K562 (cell line): ENCODE data around the gene GLB1L2. TPM values are rescaled to one million over a fixed set of nuclear protein-coding genes. Genes with fewer than 3 reads are reported as not detected.

Experiments used
- ATAC-seq: fragments of 200-7000 bp; cut with Tn5 transposase; 3 replicates; pipeline ENCODE4 v1.9.1; 2020; ENCODE audit warnings: moderate library complexity
- BruUV-seq: library from RNA; stranded (reverse); fragments of 400-500 nt; replicated peaks from 2 replicates; lab custom pipeline; 2021; lab: Mats Ljungman, UMichigan
- CTCF ChIA-PET: fragments of 300-600 bp; formaldehyde crosslinking; extraction: SDS; loops from one replicate; lab custom pipeline; 2021; ENCODE audit warnings: low intra/inter-chr PET ratio; lab: Yijun Ruan, JAX
- POLR2A ChIA-PET: fragments of 300-600, 350-650 bp; sonication (Branson Sonifier 250); formaldehyde crosslinking; extraction: SDS; loops from one replicate; lab custom pipeline; 2021; ENCODE audit warnings: antibody characterized with exemption, inconsistent platforms; lab: Yijun Ruan, JAX
- DNase-seq, 4 experiments: peaks; one replicate each; pipeline versions ENCODE4 v3.0.0 to v3.0.0-alpha.2; 2011 to 2018; ENCODE audit warnings: low spot score in 3 of 4, mixed read lengths in 3 of 4; ENCODE audit errors: extremely low read depth in 1 of 4
- FAIRE-seq: peaks from 2 replicates; lab custom pipeline; 2011; peaks lifted over from hg19 to GRCh38; lab: Jason Lieb, UNC
- H2AFZ ChIP-seq: 2 replicates; pipeline ENCODE4 v1.6.0; 2011; ENCODE audit warnings: low read depth, low read length, control low read depth, inconsistent platforms
- H3K27ac ChIP-seq: fragments of 200-600 bp; 3 replicates; pipeline ENCODE4 v1.8.0; 2011; ENCODE audit warnings: low read depth, mild to moderate bottlenecking, control low read depth, inconsistent platforms, low read length, moderate library complexity, mixed read lengths; ENCODE audit errors: extremely low read depth
- H3K27me3 ChIP-seq, 2 experiments: fragments of 300-600 bp in 1 of 2; 2 replicates in 1 of 2; 3 replicates in 1 of 2; pipeline versions ENCODE4 v1.6.0 to v1.8.0; 2011; ENCODE audit warnings: inconsistent platforms in 2 of 2, low read length in 2 of 2, mild to moderate bottlenecking in 1 of 2, mixed read lengths in 1 of 2, moderate library complexity in 1 of 2; ENCODE audit not compliant: control insufficient read depth in 2 of 2, insufficient read depth in 2 of 2
- H3K36me3 ChIP-seq: fragments of 300-600 bp; 3 replicates; pipeline ENCODE4 v1.8.0; 2011; ENCODE audit warnings: mild to moderate bottlenecking, low read length, inconsistent platforms; ENCODE audit not compliant: control insufficient read depth, insufficient read depth
- H3K4me1 ChIP-seq, 2 experiments: fragments of 200-600 bp in 1 of 2; replicated peaks in 1 of 2; 2 replicates in 1 of 2; 3 replicates in 1 of 2; pipeline versions ENCODE4 v1.5.1 to v1.8.0; 2011; ENCODE audit warnings: inconsistent platforms in 2 of 2, low read length in 2 of 2, mild to moderate bottlenecking in 1 of 2, mixed read lengths in 1 of 2, moderate library complexity in 1 of 2; ENCODE audit not compliant: control insufficient read depth in 2 of 2, insufficient read depth in 2 of 2
- H3K4me2 ChIP-seq: 2 replicates; pipeline ENCODE4 v1.6.1; 2011; ENCODE audit warnings: low read length, control low read depth, inconsistent platforms, mixed read lengths; ENCODE audit not compliant: insufficient read depth
- H3K4me3 ChIP-seq: fragments of 200-600 bp; sonication (generic), shearing (Covaris generic); 2 replicates; pipeline ENCODE4 v1.5.1; 2016; ENCODE audit warnings: control low read depth, inconsistent platforms
- H3K79me2 ChIP-seq: fragments of 200-600 bp; 3 replicates; pipeline ENCODE4 v1.8.0; 2011; ENCODE audit warnings: low read length, inconsistent platforms; ENCODE audit not compliant: control insufficient read depth, insufficient read depth
- H3K9ac ChIP-seq, 2 experiments: 2 replicates each; pipeline versions ENCODE4 v1.6.0 to v1.6.1; 2011; ENCODE audit warnings: low read depth in 2 of 2, low read length in 2 of 2, control low read depth in 1 of 2, inconsistent platforms in 1 of 2, mild to moderate bottlenecking in 1 of 2, mixed read lengths in 1 of 2; ENCODE audit not compliant: insufficient read depth in 1 of 2
- H3K9me1 ChIP-seq: one replicate; pipeline ENCODE4 v1.6.0; 2011; ENCODE audit warnings: inconsistent platforms, mild to moderate bottlenecking, low read length, moderate library complexity; ENCODE audit not compliant: control insufficient read depth, insufficient read depth
- H3K9me3 ChIP-seq: replicated peaks from 2 replicates; pipeline ENCODE4 v1.5.1; 2011; ENCODE audit warnings: low read depth, low read length, inconsistent platforms; ENCODE audit not compliant: control insufficient read depth, insufficient read depth
- H4K20me1 ChIP-seq: replicated peaks from 2 replicates; pipeline ENCODE4 v1.6.1; 2011; ENCODE audit warnings: low read length, inconsistent platforms, mixed read lengths; ENCODE audit not compliant: control insufficient read depth, insufficient read depth
- CEBPZ ChIP-seq: fragments of 150-350 bp; IDR thresholded peaks from 2 replicates; pipeline ENCODE4 v1.6.1; 2014; ENCODE audit warnings: low read depth, mild to moderate bottlenecking, low read length, borderline replicate concordance
- CHD2 ChIP-seq: IDR thresholded peaks from 2 replicates; pipeline ENCODE4 v1.6.1; 2011; ENCODE audit warnings: low read depth, low read length
- GABPB1 ChIP-seq: sonication (generic); formaldehyde crosslinking; IDR thresholded peaks from 2 replicates; pipeline ENCODE4 v1.8.0; 2022; ENCODE audit warnings: mild to moderate bottlenecking, missing genetic modification reagents
- HDAC8 ChIP-seq: fragments of 450-650 bp; IDR thresholded peaks from 2 replicates; pipeline ENCODE4 v1.6.1; 2016; ENCODE audit warnings: mild to moderate bottlenecking, missing genetic modification characterization, moderate library complexity, missing compliant biosample characterization
- MBD1 ChIP-seq: fragments of 250-450 bp; sonication (Bioruptor Pico); IDR thresholded peaks from 2 replicates; pipeline ENCODE4 v1.8.0; 2022; ENCODE audit warnings: inconsistent platforms
- MECOM ChIP-seq: fragments of 250-450 bp; sonication (Bioruptor Pico); IDR thresholded peaks from 2 replicates; pipeline ENCODE4 v1.8.0; 2022; ENCODE audit warnings: inconsistent platforms
- MEF2D ChIP-seq: conservative IDR thresholded peaks from 2 replicates; pipeline ENCODE4 v1.6.1; 2016; ENCODE audit warnings: low read depth, missing genetic modification characterization, missing compliant biosample characterization
- RBM22 ChIP-seq: fragments of 200-400 bp; formaldehyde crosslinking; IDR thresholded peaks from 2 replicates; pipeline ENCODE4 v1.6.1; 2018; ENCODE audit warnings: low read length, low read depth; ENCODE audit not compliant: poor library complexity, severe bottlenecking
- ZBTB2 ChIP-seq: fragments of 450-650 bp; IDR thresholded peaks from 2 replicates; pipeline ENCODE4 v1.6.1; 2016; ENCODE audit warnings: antibody characterized with exemption
- ZBTB9 ChIP-seq: fragments of 450-650 bp; formaldehyde crosslinking; IDR thresholded peaks from 2 replicates; pipeline ENCODE4 v1.4.0; 2020; ENCODE audit warnings: mild to moderate bottlenecking, moderate library complexity
- ZNF23 ChIP-seq: fragments of 250-450 bp; sonication (Bioruptor Pico); IDR thresholded peaks from 2 replicates; pipeline ENCODE4 v1.4.0; 2020; ENCODE audit warnings: mild to moderate bottlenecking
- ZNF41 ChIP-seq: fragments of 250-450 bp; sonication (Bioruptor Pico); conservative IDR thresholded peaks from 2 replicates; pipeline ENCODE4 v1.4.0; 2020; ENCODE audit warnings: mild to moderate bottlenecking
- ZNF584 ChIP-seq: fragments of 200-800 bp; sonication (Bioruptor generic); IDR thresholded peaks from 2 replicates; pipeline ENCODE4 v1.6.1; 2016; ENCODE audit warnings: low read depth, mild to moderate bottlenecking, missing genetic modification characterization, missing compliant biosample characterization
- WGBS: fragments of 100-300 bp; shearing (Covaris generic); methylation state at CpG from one replicate; pipeline ENCODE4 v1.1.6; 2016; ENCODE audit warnings: low coverage, mixed read lengths; ENCODE audit not compliant: insufficient coverage; ENCODE audit errors: missing lambda C conversion rate; 5-methylcytosine and 5-hydroxymethylcytosine counted together
- in situ Hi-C: fragments of 300-500 bp; cut with MboI; formaldehyde crosslinking; loops from 4 replicates; pipeline ENCODE4 v1.15.0; 2018; ENCODE audit warnings: inconsistent platforms, mixed read lengths
- intact Hi-C: fragments of 100-400 bp; cut with micrococcal nuclease; formaldehyde crosslinking; loops from 2 replicates; pipeline ENCODE4 v1.14.2; 2022
- polyA plus RNA-seq, 8 experiments: library from polyadenylated mRNA; depleted of rRNA in 4 of 8; stranded (reverse) in 5 of 8; unstranded in 3 of 8; fragments of >200 nt; fragmentation: Nextera tagmentation in 2 of 8; fragmentation: Illumina TruSeq in 1 of 8; extraction: Ambion mirVana in 2 of 8; extraction: Trizol in 1 of 8; gene quantifications; 2 replicates each; pipeline versions ENCODE4 v1.2.1 to v1.2.3, GENCODE V29; 2011 to 2014; ENCODE audit warnings: inconsistent platforms in 1 of 8, missing spikeins in 1 of 8
- total RNA-seq, 7 experiments: library from RNA; depleted of rRNA in 6 of 7; stranded (reverse); fragments of >200 nt in 6 of 7; fragmentation: Illumina TruSeq in 2 of 7; extraction: Trizol in 2 of 7; gene quantifications; 2 replicates each; pipeline versions ENCODE4 v1.2.1 to v1.2.3, GENCODE V29; 2011 to 2021; ENCODE audit warnings: low replicate concordance in 1 of 7

GLB1L2 gene
- total and polyA plus RNA-seq, 9 of the 15 experiments (the other 6 are each of a cell fraction or from before 2014, with no cell fraction given): 0.84 to 21.4 (median 13.8) TPM

- no peak for FAIRE-seq
- H3K9ac ChIP-seq: no peak overlapping the region
- no peak overlapping the region for H2AFZ ChIP-seq
- in situ Hi-C loops (no loop called here), intact Hi-C loops (no loop called here)
- peaks cover 3% of the 10 kb centered on the region for H3K9me1 ChIP-seq
- no peaks in the 10 kb centered on the region for H3K36me3 ChIP-seq
- no peaks in the 10 kb centered on the region for H3K9me3 ChIP-seq
- H3K4me3 ChIP-seq: no peak overlapping the region
- WGBS: 2% methylated on average over 17 of the region's 18 CpGs
- peaks cover 0 to 9% of the 10 kb centered on the region in 2 experiments; a peak in 1 of 5 replicates for H3K4me1 ChIP-seq
- no peak overlapping the region for H3K4me2 ChIP-seq
- H3K27ac ChIP-seq: no peak overlapping the region
- BruUV-seq: no TSS peak
- H4K20me1 ChIP-seq: peaks cover 19% of the 10 kb centered on the region
- peaks cover 15 to 61% of the 10 kb centered on the region in 2 experiments for H3K27me3 ChIP-seq
- CTCF ChIA-PET: no interaction called here
- POLR2A ChIA-PET: no interaction called here
- H3K79me2 ChIP-seq: no peaks in the 10 kb centered on the region
- ATAC-seq: no peak
- no peak for DNase-seq
- TF ChIP-seq ZBTB9 (CRISPR knock-in tag) (no peak), ZNF23 (CRISPR knock-in tag) (no peak), HDAC8 (tag) (no peak), GABPB1 (no peak), MECOM (no peak), CEBPZ (no peak), ZNF41 (CRISPR knock-in tag) (no peak), RBM22 (no peak), ZNF584 (CRISPR knock-in tag) (no peak), ZBTB2 (no peak), CHD2 (no peak), MEF2D (tag) (no peak), MBD1 (CRISPR knock-in tag) (no peak)
These were observed 82.3 kb downstream of the GLB1L2 start for GRCh38 chr11:134413826-134414731.
